Measurements from ENCODE around the gene STK32A. TPM values are rescaled to one million over a fixed set of nuclear protein-coding genes. Genes with fewer than 3 reads are reported as not detected.

Gene STK32A
- total RNA-seq, 1 experiment from 2014 or later: 0.23 TPM

DNA sequence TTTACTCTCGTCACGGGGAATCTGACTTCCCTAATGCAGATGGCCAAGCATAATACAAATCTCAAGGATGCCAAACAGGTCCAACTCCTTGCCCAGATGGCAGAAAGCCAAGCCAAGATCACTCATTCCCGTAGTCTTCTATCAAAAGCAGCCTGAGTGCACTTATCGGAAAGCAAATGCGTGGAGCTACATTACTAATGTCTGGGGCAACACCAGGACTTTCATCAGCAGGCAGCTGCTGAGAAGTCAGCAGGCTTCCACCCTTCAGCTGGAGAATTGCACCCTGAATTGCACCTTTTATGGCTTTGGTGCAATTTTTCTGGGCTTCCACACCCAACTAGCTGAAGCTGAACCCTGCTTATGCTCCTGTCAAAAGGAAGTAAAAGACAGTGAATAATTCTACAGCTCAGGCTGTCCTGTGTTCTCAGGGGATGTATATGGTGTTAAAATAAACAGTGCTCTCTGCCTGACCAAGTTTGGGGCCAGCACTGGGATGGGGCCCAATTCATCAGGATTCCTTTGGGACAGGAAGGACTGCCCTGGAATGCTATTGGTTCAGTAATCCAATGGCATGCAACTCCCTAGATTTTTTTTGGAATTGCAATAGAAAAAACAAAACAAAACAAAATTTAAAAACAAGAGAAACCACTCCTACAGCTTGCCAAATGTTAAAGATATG is 182.4 kb downstream of the STK32A start:
- no peak for DNase-seq (ENCODE audit: low read depth)

DNA sequence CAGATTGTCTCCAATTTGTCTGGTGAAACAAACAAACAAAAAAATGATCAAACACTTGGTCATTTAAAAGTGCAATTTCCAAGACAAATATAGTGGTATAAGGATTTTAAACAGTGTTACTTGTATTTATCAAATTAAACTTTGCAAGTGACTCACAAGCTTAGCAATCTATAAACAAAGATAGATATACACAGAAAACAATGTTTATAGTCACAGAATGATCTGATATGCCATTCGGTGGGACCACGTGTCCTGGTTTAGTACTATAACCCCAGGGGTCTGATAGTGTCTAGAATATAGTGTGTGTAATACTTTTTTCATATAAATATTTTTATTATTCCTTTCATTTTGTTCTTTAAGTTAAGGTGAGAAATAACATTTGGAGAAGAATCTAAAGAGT is 183.8 kb downstream of the STK32A start:
- no peak for DNase-seq (ENCODE audit: low read depth)

DNA sequence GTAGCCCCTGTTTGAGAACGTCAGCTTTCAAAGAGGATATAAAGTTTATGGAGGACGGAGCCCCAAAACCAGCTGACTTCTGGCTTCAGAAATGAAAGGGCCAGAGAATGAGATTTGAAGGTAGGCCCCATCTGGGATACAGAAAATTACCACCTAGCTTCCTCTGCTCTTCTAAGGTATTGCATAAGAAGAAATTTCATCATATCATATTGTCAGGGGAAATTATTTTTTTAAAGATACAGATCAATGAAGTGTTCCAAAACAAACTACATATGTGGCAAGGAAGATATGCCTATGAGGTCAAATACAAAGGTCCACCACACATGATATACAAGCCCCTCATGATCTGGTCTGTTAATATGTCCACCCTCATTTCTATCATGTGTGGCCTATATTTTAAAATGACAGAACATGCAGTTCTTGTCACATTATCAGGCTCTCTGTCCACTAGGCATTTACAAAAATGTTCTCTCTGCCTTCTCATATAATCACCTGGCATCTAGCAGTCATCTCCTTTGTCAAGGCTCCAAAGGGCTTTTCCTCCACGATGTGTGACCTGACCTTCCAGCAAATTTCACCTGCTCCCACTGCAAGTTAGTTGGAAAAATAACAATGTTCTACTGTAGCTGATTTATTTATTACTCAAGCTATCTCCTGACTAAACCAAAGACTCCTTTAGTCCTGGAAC is 192.0 kb downstream of the STK32A start:
- no peak for DNase-seq (ENCODE audit: low read depth)

GRCh38 chr5:147427521-147428401 is 192.9 kb downstream of the STK32A start:
- DNase-seq (ENCODE audit: low read depth): peak; percentile 49

- no peak for DNase-seq (ENCODE audit: low read depth)
These were observed 195.8 kb downstream of the STK32A start for GRCh38 chr5:147430628-147431027.

DNA sequence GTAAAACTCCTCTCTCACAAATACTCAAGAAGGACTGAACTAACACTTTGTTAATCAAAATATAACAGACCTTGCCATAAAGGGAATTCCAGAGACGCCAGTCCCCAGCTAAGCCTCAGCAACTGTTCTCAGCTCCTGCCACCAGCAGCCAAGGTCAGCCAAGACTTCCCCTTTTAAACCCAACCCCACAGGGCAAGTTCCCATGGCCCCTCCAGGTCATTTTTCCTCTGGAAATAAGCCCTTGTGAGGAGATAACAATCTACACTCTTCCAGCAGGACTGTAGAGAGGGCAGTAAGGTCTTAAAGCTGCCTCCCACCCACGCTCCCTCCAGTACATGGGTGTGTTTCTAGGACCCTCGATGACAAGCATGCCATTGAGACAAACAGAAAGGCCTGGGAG is 196.8 kb downstream of the STK32A start:
- DNase-seq (ENCODE audit: low read depth): no peak

DNA sequence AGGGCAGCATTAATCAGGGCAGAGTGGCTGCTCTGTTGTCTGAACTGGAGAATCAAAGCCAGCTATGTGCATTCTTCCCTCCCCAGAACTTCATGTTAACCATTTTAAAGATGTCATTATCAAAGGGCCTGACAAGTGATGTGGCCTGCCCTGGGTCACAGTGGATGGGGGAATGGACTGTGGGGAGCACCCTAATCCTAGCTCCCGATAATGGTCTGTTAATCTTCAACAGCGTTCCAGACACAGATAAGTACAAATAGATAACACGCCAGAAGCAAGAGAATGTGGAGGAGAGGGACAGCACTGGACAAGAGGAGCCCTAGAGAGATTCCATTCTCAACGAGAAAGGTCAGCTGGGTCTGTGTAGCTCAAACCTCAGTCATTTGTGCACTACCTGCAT is 197.5 kb downstream of the STK32A start:
- no peak for DNase-seq (ENCODE audit: low read depth)

DNA sequence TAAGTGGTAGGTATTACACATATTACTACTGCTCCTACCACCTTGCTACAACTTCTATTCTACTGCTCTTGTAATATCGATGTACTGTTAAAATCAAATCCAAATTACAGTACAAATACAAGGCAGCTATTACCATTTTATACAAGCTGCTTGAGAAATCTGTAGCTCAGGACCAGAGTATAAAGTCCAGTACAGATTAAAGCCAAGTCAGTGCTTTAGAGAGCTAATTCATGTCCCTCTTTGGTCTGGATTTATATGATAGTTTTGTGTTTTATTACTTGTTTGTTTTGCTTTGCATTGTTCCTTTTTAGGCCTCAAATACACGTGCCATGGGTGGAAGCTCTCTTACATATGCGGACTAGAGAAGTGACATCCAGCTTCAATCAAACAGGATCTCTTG is 199.2 kb downstream of the STK32A start:
- DNase-seq (ENCODE audit: low read depth): no peak

- no peak for DNase-seq (ENCODE audit: low read depth)
These were observed 201.8 kb downstream of the STK32A start for GRCh38 chr5:147436596-147436995.

- peak; percentile 46 for DNase-seq (ENCODE audit: low read depth)
These were observed 202.4 kb downstream of the STK32A start for GRCh38 chr5:147437161-147437596.
